HG02884 (cell line): ENCODE results near the gene PGA3.
"Not testable (repeated sequence)": the region's sequence is repeated elsewhere in the genome, so short reads cannot be mapped to it uniquely, and the experiment has no call there.

ENCODE experiments used
- ATAC-seq: cut with Tn5 transposase; IDR thresholded peaks from one replicate; pipeline ENCODE4 v1.9.1; 2021; ENCODE audit warnings: mild to moderate bottlenecking, moderate library complexity; ENCODE audit not compliant: unreplicated experiment

The PGA3 gene

GRCh38 chr11:61248071-61248470 is 44.8 kb downstream of the PGA3 start:
- not testable (repeated sequence) for ATAC-seq

- not testable (repeated sequence) for ATAC-seq
Observed at GRCh38 chr11:61249201-61249600, 45.9 kb downstream of the PGA3 start.

- ATAC-seq: not testable (repeated sequence)
Observed at GRCh38 chr11:61250796-61251765, 47.8 kb downstream of the PGA3 start.

GRCh38 chr11:61252332-61252731 is 49.0 kb downstream of the PGA3 start:
- ATAC-seq: not testable (repeated sequence)

- ATAC-seq: no peak
Observed at GRCh38 chr11:61254403-61255025, 51.2 kb downstream of the PGA3 start.

- ATAC-seq: no peak
Observed at GRCh38 chr11:61256710-61257482, 53.6 kb downstream of the PGA3 start.

GRCh38 chr11:61258546-61258945 is 55.2 kb downstream of the PGA3 start:
- no peak for ATAC-seq

- ATAC-seq: no peak
Observed at GRCh38 chr11:61259363-61259762, 56.0 kb downstream of the PGA3 start.
